Activated CD8-positive, alpha-beta memory T cell treated with anti-CD3 and anti-CD28 coated beads, Interleukin-2, amount 50 U/mL, for 1 hour (primary cell): ENCODE results near the gene PSMD5.

ENCODE experiments used
- DNase-seq: peaks from one replicate; pipeline ENCODE4 v3.0.0-alpha.2; 2020; ENCODE audit errors: extremely low read depth

PSMD5 gene

GRCh38 chr9:120842685-120843485, at the start of gene PSMD5:
Gene PSMD5 (minus strand): TSS chr9:120842922. CDS start chr9:120842909, 13 bp downstream.
- peak; percentile 93 for DNase-seq

- DNase-seq, result no peak
Measured at GRCh38 chr9:120891884-120892747, 49.4 kb upstream of the PSMD5 start.

- no peak for DNase-seq
Measured at GRCh38 chr9:120891245-120891883, 48.6 kb upstream of the PSMD5 start.

GRCh38 chr9:120890320-120891244, 47.9 kb upstream of the PSMD5 start:
- DNase-seq, result no peak

- no peak for DNase-seq
Measured at GRCh38 chr9:120889606-120890271, 47.0 kb upstream of the PSMD5 start.

GRCh38 chr9:120888626-120889025, 45.9 kb upstream of the PSMD5 start:
- DNase-seq, result no peak

GRCh38 chr9:120886490-120886967, 43.8 kb upstream of the PSMD5 start:
- DNase-seq, result no peak

GRCh38 chr9:120885958-120886357, 43.2 kb upstream of the PSMD5 start:
- DNase-seq, result no peak

GRCh38 chr9:120885457-120885856, 42.7 kb upstream of the PSMD5 start:
- no peak for DNase-seq

- DNase-seq, result no peak
Measured at GRCh38 chr9:120883608-120883996, 40.9 kb upstream of the PSMD5 start.

GRCh38 chr9:120882935-120883607, 40.3 kb upstream of the PSMD5 start:
- DNase-seq, result no peak

- DNase-seq, result no peak
Measured at GRCh38 chr9:120879446-120879845, 36.7 kb upstream of the PSMD5 start.

- no peak for DNase-seq
Measured at GRCh38 chr9:120878188-120879130, 35.7 kb upstream of the PSMD5 start.

GRCh38 chr9:120877276-120878034, 34.7 kb upstream of the PSMD5 start:
- no peak for DNase-seq

- no peak for DNase-seq
Measured at GRCh38 chr9:120876842-120877240, 34.1 kb upstream of the PSMD5 start, which contains the start of gene PHF19. Gene PHF19 (minus strand): TSS chr9:120877188. CDS start chr9:120874741, 2,447 bp downstream.

- peak; percentile 68 for DNase-seq
Measured at GRCh38 chr9:120875954-120876841, 33.5 kb upstream of the PSMD5 start.

- no peak for DNase-seq
Measured at GRCh38 chr9:120875643-120875953, 32.9 kb upstream of the PSMD5 start.
